Right renal cortex interstitium (tissue), 3 donors: ENCODE results near the gene PBXIP1. TPM values are rescaled to one million over a fixed set of nuclear protein-coding genes. Genes with fewer than 3 reads are reported as not detected.
A peak's percentile ranks its signal among the peaks of the same experiment; 100 is the strongest.

Experiments
- DNase-seq, 3 donors: peaks; one replicate each; pipeline ENCODE4 v3.0.0-alpha.2; 2013; ENCODE audit warnings: low read depth in 3 of 3, low spot score in 2 of 3
- polyA plus RNA-seq, 3 donors: library from polyadenylated mRNA; unstranded; fragments of 120-200 nt; gene quantifications; one replicate each; pipeline ENCODE4 v1.2.1, GENCODE V29; 2013; ENCODE audit not compliant: insufficient read length in 3 of 3

The PBXIP1 gene, protein sequence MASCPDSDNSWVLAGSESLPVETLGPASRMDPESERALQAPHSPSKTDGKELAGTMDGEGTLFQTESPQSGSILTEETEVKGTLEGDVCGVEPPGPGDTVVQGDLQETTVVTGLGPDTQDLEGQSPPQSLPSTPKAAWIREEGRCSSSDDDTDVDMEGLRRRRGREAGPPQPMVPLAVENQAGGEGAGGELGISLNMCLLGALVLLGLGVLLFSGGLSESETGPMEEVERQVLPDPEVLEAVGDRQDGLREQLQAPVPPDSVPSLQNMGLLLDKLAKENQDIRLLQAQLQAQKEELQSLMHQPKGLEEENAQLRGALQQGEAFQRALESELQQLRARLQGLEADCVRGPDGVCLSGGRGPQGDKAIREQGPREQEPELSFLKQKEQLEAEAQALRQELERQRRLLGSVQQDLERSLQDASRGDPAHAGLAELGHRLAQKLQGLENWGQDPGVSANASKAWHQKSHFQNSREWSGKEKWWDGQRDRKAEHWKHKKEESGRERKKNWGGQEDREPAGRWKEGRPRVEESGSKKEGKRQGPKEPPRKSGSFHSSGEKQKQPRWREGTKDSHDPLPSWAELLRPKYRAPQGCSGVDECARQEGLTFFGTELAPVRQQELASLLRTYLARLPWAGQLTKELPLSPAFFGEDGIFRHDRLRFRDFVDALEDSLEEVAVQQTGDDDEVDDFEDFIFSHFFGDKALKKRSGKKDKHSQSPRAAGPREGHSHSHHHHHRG
- 10 to 100 TPM; 67.1 to 71.0 (median 67.8) TPM for polyA plus RNA-seq

- DNase-seq: peak; percentile 94 to 98 (median 94)
These were observed at the start of gene PBXIP1 for GRCh38 chr1:154955718-154956543. TSS of gene PBXIP1 (minus strand) at chr1:154956099. CDS start at chr1:154953721, 2,378 bp downstream.

- no peak for DNase-seq
These were observed 49.4 kb upstream of the PBXIP1 start for GRCh38 chr1:155005076-155006011.

DNA sequence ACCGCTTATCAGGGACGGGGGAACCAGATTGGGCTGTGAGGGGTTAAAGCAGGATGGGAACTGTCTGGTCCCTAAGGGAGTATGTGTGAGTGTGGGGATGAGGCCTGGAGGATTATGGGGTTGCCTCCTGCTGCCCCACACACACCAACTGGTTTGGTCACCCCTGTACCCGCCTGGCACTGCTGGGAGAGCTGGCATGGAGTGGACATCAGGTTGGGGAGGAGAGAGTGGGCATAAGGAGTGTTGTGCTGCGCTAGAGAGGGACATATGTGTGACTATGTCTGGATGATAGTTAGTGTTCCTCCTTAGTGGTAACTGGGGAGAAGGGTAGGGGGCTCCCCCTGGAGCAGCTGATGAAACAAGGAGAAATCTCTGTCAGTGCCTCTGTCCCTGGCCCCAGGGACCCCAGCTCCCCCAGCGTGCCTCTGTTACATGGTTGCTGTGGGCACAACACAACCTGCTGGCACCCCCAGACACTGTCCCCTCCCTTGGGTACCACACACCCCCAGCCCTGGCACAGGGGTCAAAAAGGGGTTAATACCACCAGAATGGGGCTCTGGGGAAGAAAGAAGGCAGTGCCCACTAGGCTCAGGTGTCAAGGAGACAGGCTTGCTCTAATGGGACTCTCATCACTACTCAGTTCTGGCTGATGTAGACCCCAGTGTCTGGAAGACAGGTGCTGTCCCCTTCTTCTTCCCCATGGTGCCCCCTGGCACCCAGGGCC lies 48.6 kb upstream of the PBXIP1 start:
- DNase-seq: no peak

- no peak for DNase-seq
These were observed 48.0 kb upstream of the PBXIP1 start for GRCh38 chr1:155003766-155004351.

DNA sequence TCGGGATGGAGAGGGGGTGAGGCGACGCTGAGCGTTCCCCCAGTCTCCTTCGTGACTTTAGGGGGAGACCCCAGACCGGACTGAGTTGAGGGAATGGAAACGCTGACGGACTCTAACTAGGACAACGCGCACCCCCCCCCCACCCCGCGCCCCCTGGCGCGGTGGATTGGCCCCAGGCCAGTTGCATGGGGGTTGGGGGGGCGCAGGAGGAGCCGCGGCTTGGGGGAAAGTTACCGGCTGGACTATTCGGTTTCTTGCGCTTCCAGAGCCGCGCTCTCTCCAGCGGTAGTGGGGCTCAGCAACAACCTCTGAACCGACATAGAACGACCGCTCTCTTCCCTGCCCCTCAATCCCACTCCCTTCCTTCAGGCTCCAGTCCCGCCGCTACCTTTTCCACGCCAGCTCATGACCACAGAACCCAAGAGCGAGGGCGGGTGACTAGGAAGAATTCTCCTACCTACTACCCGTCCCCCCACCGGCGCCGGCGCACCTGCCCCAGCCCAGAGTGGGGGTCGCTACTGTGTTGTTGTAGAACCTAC lies 47.4 kb upstream of the PBXIP1 start:
- DNase-seq: no peak

DNA sequence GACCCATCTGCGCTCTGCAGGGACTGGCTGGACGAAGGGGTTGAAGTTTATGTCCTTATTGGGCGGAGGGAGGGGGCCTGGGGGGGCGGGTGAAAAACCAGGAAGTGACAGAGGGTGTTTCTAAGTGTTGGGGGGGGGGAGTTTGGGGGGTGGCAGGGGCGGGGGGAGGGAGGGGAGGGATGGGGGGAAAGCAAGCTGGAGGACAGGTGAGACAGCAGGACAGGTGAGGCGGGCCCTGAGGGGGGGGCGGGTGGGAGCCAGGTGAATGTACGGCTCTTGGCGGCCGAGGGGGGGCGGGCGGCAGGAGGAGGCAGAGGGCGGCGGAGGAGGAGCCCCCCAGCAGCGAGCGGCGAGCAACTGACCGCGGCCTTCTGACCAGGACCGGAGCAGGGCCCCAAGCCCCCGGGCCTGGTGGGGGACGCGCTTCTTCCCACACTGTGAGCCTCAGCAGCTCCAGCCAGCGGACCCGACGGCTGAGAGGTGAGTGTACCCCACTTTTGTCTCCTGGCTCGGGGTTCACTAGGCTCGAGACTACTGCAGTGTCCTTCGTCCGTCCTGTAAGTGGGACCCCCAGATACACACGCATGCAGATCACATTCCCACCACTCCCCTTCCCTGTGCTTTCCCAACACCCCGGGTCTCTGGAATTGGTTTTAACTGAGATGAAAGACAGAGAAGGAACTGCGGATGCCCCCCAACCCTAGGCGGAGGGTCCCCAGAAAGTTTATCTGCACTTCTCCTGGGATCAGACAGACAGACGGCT lies 46.7 kb upstream of the PBXIP1 start, which contains the start of gene ZBTB7B:
Gene ZBTB7B, plus strand, starts transcription at position 339 of the 763 bp plus-strand sequence. CDS start 11,859 bp downstream, outside the sequence.
- DNase-seq: no peak

- peak in 2 of 3 donors; percentile 98 to 99 for DNase-seq
These were observed 46.0 kb upstream of the PBXIP1 start for GRCh38 chr1:155001675-155002463.

DNA sequence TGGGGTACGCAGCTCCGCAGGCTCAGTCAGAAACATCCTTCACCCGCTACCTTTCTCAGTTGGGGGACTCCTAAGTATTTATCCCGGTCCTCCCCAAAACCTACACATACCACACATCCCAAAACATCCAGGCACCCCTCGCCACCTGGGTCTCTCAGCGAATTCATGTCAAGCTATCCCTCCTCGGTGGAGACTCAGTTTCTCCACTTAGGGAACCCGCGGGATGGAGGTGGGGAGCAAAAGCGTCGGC lies 45.5 kb upstream of the PBXIP1 start:
- no peak for DNase-seq

DNA sequence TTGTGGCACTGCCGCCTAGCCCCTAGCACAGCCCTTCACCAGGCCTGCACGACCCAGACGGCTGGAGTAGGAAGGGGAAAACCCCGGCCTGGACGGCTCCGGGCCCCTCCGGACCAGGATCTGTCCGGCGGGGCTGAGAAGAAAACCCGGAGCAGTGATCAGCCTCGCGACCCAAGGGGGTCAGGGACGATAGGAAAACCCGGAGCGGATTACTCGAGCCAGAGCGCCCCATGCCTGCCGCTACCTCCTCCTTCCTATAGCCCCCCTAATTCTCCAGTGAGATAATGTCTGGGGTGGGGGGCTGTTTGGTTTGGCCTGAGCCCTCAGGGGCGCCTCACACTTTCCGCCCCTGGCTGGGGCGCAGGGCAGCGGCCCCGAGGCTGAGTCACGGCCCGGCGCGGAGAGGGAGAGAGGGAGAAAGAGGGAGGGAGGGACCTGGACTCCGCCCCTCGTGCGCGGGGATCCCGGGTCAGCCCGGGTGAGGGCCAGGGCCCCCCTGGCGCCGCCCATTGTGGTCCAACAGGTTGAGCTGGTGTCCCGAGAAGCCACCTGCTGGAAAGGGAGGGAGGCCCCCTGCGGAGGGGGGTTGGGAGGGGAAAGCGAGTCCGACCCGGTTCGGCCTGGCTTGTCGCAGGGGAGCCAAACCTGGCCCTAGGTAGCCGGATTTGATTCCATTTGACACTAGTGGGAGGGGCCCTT lies 45.0 kb upstream of the PBXIP1 start:
- peak in 2 of 3 donors; percentile 89 to 93 for DNase-seq

- no peak for DNase-seq
These were observed 44.5 kb upstream of the PBXIP1 start for GRCh38 chr1:155000411-155000725.

- no peak for DNase-seq
These were observed 43.9 kb upstream of the PBXIP1 start for GRCh38 chr1:154999571-155000410.

GRCh38 chr1:154998818-154999570 lies 43.1 kb upstream of the PBXIP1 start:
- no peak for DNase-seq

DNA sequence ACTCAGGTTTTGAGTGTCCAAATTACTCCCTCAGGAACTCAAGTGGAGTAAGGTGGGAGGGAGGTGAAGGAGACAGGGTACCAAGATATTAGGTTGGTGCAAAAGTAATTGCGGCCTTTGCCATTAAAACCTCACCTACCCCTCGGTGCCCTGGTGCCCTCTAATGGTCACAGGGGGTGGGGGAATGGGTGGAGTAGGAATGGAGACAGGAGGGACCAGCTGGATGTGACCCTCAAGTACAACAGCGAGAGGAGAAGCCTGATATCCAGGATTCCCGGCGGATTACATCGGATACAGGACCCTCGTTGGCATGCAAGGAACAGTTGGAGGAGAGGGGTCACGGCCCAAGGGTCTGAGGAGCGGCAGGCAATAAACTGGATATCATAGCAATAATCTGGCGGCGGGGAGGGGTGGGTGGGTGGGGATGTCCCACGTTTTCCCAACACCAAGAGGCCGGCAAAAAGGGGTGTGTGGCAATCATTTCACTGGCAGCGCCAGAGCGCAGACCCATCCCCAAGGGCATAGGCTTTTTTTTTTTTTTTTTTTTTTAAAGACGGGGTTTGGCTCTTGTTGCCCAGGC lies 42.4 kb upstream of the PBXIP1 start:
- no peak for DNase-seq

- no peak for DNase-seq
These were observed 41.2 kb upstream of the PBXIP1 start for GRCh38 chr1:154996966-154997701.
